ENCODE measurements around the gene IQCM.

The IQCM gene

DNA sequence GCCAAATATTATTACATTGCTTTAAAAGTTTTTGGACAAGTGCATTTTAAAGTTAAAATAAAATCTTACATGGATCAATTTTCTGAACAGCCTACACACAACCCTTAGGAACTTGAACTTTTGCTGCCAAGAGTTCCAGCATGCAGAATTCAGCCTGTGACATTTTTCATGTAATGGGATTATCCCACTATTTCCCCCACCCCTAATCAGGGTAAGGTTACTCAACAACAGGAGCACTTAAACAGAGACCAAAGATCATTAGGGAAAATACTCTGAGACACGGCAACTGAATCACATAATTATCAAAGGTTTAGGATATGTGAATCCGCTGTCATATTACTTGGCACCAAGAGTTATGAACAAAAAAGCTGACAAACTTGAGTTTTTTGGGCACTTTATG lies 47.2 kb downstream of the IQCM start:
- no peak for DNase-seq (ENCODE audit: low read depth, low spot score)

DNA sequence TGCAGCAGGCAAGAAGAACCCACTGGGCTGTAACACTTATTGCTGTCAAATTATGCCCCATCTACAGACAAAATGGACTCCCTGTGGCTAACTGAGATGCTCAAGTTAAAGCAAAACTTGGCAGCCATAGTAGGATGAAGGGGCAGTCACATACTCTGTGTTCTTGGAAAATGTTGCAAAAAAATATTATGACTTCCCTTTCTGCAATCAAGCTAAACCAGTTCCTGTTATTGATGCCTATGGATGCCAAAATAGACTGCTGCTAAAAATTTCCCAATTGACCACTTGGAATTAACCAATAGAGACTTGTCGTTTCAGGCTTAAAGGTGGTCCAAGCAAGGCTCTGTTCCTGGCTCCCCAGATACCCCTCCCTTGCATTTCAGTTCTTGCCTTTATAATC lies 49.5 kb downstream of the IQCM start:
- no peak for DNase-seq (ENCODE audit: low read depth, low spot score)

DNA sequence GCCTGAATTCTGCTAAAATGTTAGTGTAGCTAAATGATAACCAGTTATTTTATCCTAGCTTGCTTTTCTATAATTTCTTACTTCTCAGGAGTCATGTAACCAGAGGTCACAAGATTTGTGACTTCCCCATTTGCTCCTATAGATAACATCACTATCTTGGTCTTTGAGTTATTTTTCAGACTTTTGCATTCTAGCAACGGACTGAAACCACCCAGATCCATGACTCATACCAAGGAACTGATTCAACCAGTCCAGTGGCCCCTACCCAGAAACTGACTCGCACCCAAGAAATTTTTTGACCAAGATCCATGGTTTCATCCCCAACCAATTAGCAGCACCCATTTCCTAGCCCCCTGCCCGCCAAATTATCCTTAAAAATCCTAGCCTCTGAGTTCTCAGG lies 50.0 kb downstream of the IQCM start:
- no peak for DNase-seq (ENCODE audit: low read depth, low spot score)

DNA sequence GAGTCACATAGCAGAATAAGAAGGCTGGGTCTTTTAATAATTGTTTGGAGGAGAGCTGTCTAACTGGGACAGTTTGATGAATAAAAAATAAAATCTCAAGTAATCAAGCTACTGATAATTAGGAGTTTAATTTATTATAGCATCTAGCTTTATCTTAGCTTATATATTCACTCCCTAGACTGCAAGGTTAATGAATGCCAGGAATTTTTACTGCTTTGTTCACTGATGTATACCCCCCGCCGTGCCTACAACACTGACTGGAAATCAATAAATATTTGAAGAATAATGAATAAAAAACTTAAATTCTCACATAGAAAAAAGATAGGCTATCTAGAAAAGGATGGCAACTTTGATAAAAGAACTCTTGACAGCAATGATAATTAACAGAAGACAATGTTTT lies 59.7 kb downstream of the IQCM start:
- no peak for DNase-seq (ENCODE audit: low read depth, low spot score)

DNA sequence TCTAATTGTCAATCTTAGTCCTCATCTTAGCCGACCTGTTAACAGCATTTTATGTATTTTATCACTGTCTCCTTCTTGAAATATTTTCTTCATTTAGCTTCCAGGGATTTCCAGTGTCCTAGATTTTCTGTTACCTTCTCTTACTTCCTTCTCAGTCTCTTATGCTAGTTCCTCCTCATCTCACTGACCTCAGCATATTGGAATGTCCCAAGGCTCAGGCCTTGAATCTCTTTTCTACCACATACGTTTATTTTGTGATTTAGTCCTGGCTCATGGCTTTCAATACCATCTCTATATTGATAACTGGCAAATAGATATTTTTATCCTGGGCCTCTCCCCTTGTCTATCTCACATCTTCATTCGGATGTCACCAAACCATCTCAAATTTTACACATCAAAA lies 61.1 kb downstream of the IQCM start:
- DNase-seq (ENCODE audit: low read depth, low spot score), result no peak

DNA sequence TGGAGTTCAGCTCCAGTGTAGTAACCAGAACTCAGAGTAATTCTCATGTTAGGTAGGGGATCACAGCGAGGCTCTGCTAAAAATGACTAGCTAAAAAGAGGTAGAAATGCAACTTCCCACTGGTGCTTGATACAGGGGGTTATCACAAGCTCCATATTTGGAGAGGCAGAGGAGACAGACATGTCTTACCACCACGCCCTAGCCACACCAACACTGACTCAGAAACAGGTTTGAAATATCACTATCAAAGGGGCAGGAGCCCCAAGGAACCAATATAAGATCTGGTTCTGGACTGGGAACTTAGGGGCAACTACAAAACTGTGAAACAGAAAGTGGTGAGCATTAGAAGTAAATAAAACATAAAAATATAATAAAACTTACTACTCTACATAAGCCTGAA lies 62.9 kb downstream of the IQCM start:
- no peak for DNase-seq (ENCODE audit: low read depth, low spot score)

DNA sequence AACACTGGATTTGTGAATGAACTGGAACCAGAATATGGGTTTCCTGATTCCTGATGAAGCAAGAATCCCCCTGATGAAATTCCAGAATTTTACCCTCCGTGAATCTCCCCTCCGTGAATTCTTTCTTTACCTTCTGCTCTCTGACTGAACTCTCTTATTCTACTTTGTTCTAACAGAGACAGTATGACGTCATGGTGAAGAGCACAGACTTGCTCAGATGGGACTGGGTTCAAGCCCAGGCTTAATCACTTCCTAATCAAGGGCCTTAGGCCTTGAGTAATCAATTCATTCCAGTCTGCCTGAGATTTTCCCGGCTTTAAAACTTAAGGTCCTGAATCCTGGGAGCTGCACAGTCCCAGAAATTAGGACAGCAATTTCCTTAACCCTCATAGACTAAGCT lies 64.5 kb downstream of the IQCM start:
- no peak for DNase-seq (ENCODE audit: low read depth, low spot score)

DNA sequence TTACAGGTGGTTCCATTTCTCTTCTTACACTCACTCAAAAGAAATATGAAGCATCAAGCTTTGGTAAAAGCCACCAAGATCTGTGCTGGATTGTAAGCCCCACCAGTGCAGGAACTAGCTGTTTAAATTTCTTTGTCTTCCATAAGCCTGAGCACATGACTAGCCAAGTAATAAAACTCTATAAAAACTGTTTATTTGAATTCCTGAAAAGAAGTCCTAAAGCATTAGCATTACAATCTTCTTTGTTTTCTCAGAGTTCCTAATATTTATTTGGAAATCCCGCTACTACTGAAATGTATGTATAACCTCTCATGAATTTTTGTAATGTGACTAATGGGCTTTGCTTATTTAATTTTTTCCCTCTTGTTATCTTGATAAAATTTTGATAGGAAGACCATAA lies 65.9 kb downstream of the IQCM start:
- no peak for DNase-seq (ENCODE audit: low read depth, low spot score)

DNA sequence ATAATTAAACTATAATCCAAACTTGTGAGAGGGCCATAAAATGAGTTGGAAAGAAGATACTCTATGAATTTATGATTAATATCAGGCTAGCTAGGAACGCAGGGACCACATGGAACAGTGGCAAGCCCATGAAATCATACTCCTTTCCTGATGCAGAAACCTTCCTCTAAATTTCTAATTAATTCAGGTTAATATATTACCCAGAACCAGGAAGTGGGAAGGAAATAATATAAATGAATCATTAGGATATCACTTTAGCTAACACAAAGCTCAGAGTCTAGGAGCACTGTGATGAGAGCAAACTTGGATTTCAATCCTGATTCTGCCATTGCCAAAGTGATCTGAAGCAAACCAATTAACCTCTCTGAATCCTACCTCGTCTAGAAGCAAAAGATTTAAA lies 68.0 kb downstream of the IQCM start:
- DNase-seq (ENCODE audit: low read depth, low spot score), result no peak

DNA sequence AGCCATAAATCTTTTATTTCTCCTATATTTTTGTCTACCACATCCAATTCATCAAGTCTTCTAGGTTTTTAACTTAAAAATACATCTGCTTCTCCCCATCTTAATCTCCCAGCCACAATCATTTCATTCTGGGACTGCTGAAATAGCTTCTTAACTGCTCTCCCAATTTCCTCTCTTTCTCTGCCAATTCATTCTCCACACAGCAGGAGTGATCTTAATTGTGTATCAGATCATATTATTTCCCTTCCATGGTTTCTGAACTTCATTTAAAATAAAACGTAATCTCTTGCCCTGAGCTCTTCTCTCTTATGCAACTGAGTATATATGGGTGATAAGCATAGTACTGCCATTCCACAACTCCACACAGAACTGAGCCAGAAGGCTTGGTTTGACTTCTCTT lies 69.4 kb downstream of the IQCM start:
- no peak for DNase-seq (ENCODE audit: low read depth, low spot score)

DNA sequence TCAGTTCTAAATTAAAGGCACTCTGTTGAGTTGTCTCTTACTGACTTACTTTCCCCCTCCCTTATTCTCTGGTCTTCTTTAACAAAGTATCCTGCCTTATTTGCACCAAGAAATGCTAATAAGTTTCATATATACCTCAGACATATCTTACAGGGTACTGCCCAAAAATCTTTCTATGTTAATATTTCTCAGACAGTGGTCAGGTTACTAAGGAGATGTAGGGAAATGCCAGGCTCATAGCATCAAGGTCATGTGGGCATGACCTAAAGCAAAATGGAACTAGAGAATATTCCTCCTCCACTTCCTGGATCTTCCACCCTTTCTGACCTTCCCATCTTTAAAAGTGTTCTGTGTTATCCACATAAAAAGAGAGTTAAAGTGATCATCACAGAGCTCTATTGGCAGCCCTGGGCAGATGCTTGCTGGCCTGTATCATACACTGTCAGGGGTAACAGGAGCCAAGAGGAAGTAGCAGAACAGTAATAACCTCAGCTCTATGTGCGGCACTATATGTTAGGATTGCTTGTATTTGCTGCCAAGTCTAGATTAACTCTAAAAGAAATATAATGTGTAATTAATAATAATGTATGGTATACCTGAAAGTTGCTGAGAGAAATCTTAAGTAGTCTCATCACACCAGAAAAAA lies 74.3 kb downstream of the IQCM start:
- DNase-seq (ENCODE audit: low read depth, low spot score), result no peak

DNA sequence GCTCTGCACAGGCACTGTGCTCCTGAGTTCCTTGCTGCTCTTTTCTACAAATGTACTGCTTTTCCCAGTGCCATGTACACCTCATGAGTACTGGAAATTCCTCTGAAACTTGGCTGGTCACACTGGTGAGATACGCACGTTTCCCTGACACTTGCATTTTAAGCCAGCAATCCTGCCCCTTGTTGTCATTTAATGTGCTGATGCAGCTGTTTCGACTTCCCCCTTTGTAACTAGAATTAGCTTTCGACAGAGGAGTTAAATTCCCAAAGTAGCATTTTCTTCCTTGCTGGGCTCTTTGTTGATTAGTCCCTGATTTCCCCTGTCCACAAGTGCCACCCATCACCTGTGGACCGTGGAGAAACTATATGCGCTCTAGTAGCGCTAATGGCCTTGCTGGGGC lies 77.5 kb downstream of the IQCM start:
- DNase-seq (ENCODE audit: low read depth, low spot score), result no peak

DNA sequence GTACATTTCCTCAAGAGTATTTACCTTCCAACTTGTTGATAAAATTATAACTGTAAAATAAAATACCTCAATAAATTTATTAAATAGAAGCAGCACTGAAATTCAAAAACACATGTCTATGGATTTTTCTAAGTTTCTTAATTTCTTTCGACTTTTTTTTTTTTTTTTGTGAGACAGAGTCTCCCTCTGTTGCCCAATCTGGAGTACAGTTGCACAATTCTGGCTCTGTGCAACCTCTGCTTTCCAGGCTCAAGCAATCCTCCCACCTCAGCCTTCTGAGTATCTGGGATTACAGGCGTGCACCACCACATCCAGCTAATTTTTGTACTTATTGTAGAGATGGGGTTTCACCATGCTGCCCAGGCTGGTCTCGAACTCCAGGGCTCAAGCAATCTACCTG lies 79.8 kb downstream of the IQCM start:
- DNase-seq (ENCODE audit: low read depth, low spot score), result no peak

DNA sequence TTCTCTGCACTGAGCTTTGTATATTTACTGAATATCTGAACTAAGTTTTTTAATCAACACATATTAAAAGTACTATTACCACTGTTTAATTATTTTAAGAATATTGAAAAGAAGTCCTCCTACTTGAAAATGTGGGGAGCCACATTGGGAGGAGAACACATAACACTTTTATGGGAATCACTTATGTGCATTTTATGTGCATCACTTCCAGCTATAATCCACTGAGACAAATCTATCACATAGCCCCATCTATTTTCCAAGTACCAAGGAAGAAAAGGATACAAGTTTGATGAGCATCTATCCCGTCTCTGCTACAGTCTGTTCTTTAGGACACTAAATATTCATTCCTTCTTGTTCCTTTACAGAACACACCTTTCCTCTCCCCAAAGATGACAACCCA lies 87.2 kb downstream of the IQCM start:
- no peak for DNase-seq (ENCODE audit: low read depth, low spot score)

DNA sequence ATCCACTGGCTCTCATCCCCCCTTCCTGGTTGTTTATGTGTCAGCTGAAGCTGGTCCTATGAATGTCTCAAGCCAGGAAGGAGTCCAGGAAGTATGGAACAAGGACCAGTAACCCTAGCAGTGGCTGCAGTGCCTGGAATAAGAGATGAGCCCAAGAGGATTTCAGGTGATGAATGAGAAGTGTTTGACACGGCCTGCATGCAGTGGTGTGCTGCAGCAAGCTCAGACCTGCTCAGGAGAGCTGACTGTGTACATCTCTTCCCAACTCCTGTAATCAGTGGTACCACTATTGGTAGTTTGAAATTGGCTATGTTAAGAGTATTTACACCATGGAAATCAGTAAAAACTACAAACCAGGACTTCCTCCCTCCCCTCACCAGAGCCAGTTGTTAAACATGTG lies 88.0 kb downstream of the IQCM start:
- DNase-seq (ENCODE audit: low read depth, low spot score), result no peak

DNA sequence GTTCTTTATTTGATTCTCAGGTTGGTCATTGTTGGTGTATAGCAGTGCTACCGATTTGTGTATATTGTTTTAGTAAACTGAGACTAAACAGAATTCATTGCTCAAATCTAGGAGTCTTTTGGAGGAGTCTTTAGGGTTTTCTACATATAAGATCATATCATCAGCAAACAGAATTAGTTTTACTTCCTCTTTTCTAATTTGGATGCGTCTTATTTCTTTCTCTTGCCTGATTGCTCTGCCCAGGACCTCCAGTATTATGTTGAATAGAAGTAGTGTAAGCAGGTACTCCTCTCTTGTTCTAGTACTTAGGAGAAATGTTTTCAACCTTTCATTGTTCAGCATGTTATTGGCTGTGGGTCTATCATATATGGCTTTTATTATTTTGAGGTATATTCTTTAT lies 92.6 kb downstream of the IQCM start:
- no peak for DNase-seq (ENCODE audit: low read depth, low spot score)

DNA sequence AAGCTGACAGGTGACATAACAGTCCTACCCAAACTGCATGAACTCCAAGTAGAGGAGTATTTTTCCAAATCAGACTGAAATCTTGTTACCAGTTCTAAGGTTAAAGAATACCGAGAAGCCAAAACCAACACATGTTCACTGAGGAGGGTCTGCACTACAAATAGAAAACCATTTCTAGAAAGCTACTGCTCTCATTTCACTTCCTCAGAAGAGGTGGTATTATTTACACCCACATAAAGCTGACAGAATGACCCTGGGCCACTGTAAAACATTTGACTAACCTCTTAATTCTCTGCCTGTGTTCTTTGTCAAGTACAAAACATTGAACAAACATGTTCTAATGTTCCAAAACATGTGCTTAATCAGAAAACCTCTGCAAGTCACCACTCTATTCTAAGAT lies 95.8 kb downstream of the IQCM start:
- no peak for DNase-seq (ENCODE audit: low read depth, low spot score)

DNA sequence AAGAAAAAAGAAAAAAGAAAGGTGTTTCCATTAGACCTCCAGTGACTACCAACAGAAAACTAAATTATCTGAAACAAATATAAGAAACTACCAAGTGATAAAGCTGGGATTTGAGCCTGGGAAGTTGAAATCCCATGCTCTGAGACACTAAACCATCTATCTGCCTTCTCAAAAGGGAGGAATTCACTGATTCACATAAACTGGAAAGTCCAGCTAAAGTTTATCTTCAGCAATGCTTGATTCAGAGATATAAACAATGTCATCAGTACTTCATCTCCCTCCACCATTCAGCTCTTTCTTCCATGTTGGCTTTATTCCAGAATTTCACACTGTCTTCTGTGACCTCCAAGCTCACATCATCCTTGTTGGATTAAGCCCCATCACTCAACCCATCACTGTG lies 96.3 kb downstream of the IQCM start:
- DNase-seq (ENCODE audit: low read depth, low spot score), result no peak

DNA sequence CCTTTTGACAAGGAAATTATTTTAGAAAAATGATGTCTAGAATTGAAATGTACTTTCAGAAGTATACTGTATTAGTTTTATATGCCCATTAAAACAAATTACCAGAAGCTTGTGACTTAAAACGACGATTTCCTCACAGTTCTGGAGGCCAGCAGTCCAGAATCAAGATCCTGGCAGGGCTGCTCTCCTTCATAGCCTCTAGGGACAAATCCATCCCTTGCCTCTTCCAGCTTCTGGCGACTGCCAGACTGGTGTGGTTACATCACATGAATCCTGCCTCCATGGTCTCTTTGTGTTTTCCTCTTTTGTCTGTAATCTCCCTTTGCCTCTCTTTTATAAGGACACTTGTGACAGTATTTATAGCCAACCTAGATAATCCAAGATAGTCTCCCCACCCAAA lies 97.1 kb downstream of the IQCM start:
- DNase-seq (ENCODE audit: low read depth, low spot score), result no peak

DNA sequence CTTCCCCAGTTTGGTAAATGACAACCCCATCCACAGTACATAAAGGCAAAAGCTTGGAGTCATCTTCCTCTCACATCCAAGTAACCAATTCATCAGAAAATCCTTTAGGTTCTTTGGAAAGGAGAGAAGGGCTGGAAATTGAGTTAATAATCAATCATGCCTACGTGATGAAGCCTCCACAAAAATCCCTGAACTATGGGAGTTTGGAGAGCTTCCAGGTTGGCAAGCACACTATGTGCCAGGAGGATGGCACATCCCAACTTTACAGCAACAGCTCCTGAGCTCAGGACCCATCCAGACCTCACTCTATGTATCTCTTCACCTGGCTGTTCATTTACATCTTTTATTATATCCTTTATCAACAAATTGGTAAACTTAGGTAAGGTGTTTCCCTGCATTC lies 98.9 kb downstream of the IQCM start:
- no peak for DNase-seq (ENCODE audit: low read depth, low spot score)

DNA sequence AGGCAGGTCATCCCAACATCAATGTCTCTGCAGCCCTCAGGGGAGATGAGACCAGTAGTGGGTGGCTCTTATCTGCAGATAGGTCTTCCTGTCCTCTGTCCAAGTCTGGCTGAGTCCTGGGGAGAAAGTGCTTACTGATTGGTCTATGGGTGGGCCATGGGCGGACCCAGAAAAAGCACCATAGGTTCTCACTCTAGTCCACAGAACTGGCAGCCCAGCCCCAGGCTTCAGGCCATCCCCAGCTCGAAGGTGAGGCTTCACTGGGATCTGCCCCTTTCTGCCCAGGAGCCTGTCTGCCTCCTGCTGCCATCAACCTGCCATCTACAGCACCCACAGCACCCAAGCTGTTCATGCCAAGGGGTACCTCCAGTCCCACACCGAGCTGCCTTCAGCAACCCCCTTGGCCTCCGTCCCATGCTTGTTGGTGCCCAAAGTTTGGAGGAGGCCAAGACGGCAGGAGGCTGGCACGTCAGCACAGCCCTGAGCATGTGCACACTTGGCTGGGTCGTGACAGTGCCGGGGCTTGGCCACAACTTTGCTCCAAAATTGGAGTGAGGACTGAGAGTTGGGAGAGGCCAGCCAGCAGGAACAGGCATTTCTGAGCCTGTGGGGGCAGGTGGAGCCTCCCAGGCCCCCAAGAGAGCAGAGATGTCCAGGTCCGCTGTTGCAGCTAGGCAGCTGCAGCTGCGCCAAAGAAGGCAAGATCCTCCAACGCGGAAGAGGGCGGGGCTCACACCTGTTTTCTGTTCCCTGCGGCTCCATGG lies 99.6 kb downstream of the IQCM start:
- no peak for DNase-seq (ENCODE audit: low read depth, low spot score)

DNA sequence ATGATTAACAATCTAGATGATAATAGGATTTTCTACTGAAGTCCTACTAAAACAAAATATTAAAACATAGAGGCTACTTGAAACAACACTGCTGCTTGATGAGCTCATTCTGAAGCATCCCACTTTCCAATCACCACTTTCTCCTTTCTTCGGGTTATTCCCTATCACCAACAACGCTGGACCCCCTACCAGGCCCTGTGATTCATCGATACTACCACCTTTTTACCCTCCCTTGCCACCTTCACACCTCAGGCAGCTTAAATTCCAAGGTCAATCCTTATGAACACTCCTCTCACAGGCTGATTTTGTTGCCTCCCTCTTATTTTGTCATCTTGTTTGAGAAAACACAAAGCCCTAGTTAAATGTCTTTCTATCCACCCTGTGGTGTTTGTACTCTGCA lies 102.6 kb downstream of the IQCM start:
- DNase-seq (ENCODE audit: low read depth, low spot score), result no peak

DNA sequence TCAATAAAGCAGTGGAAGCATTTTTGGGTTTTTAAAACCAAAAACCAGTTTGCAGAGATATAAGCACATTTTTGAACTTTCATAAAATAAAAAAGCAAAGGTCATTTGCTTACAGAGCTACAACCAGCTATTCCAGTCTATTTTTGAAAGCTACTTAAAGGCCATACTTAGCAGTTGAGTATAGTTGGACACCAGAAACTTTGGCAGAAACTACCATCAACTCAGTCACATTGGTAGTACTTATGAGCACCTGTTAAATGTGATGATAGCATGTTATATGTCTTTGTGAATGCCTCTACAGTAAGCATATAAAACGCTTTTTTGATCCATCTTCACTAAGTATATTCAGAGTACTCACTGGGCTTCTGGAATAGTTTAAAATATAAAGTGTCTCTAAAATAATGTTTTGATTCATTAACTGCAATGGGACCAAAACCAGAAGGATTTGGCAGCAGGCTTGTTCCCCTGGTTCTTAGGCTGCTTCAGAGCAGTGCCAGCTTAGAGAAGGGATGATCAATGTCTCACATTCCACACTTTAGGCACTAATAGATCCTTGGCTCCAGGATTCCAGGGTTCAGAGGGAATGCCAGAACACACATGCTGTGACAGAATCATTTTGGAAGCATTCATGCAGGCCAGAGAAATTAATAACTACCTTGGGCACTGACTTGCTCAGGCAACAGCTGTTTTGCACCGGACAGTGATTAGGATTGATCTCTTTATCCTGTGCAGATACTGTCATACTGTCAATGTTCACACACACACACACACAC lies 103.9 kb downstream of the IQCM start:
- no peak for DNase-seq (ENCODE audit: low read depth, low spot score)
